GM11168 (cell line): Measurements from ENCODE around the gene ACAA1.

Source experiments
- in situ Hi-C: fragments of 300-500 bp; cut with MboI; formaldehyde crosslinking; loops from one replicate; pipeline ENCODE4 v1.12.0; 2022; ENCODE audit warnings: low sequenced_read_pairs; ENCODE audit not compliant: unreplicated experiment

Gene ACAA1

GRCh38 chr3:38154625-38155255, 17.8 kb upstream of the ACAA1 start:
- in situ Hi-C loops = no loop called here

GRCh38 chr3:38154033-38154494, 17.1 kb upstream of the ACAA1 start:
- in situ Hi-C loops = no loop called here

GRCh38 chr3:38153221-38153620, 16.3 kb upstream of the ACAA1 start:
- in situ Hi-C loops = no loop called here

GRCh38 chr3:38152609-38153008, 15.7 kb upstream of the ACAA1 start:
- in situ Hi-C loops = no loop called here

GRCh38 chr3:38151667-38152265, 14.8 kb upstream of the ACAA1 start:
- in situ Hi-C loops = no loop called here

- in situ Hi-C loops = no loop called here
Measured at GRCh38 chr3:38150780-38151528, 14.0 kb upstream of the ACAA1 start.

GRCh38 chr3:38149708-38150107, 12.8 kb upstream of the ACAA1 start:
- in situ Hi-C loops = loop anchor here (25.0 kb wide), 1 partner anchor 338 kb away; the partner anchor contains the start of gene EXOG

GRCh38 chr3:38148311-38148882, 11.5 kb upstream of the ACAA1 start:
- in situ Hi-C loops = loop anchor here (25.0 kb wide), 1 partner anchor 339 kb away; the partner anchor contains the start of gene EXOG

GRCh38 chr3:38147421-38147820, 10.5 kb upstream of the ACAA1 start:
- in situ Hi-C loops = loop anchor here (25.0 kb wide), 1 partner anchor 340 kb away; the partner anchor contains the start of gene EXOG

- in situ Hi-C loops = loop anchor here (25.0 kb wide), 1 partner anchor 341 kb away; the partner anchor contains the start of gene EXOG
Measured at GRCh38 chr3:38146504-38146903, 9.6 kb upstream of the ACAA1 start.

GRCh38 chr3:38143511-38143910, 6.6 kb upstream of the ACAA1 start:
- in situ Hi-C loops = loop anchor here (25.0 kb wide), 1 partner anchor 344 kb away; the partner anchor contains the start of gene EXOG

- in situ Hi-C loops = loop anchor here (25.0 kb wide), 1 partner anchor 344 kb away; the partner anchor contains the start of gene EXOG
Measured at GRCh38 chr3:38142959-38143358, 6.0 kb upstream of the ACAA1 start.

- in situ Hi-C loops = loop anchor here (25.0 kb wide), 1 partner anchor 345 kb away; the partner anchor contains the start of gene EXOG
Measured at GRCh38 chr3:38141952-38142273, 5.0 kb upstream of the ACAA1 start.

- in situ Hi-C loops = loop anchor here (25.0 kb wide), 1 partner anchor 346 kb away; the partner anchor contains the start of gene EXOG
Measured at GRCh38 chr3:38141173-38141951, 4.4 kb upstream of the ACAA1 start.

GRCh38 chr3:38140326-38141172, 3.6 kb upstream of the ACAA1 start:
- in situ Hi-C loops = loop anchor here (25.0 kb wide), 1 partner anchor 347 kb away; the partner anchor contains the start of gene EXOG

GRCh38 chr3:38139652-38140051, 2.7 kb upstream of the ACAA1 start:
- in situ Hi-C loops = loop anchor here (25.0 kb wide), 1 partner anchor 348 kb away; the partner anchor contains the start of gene EXOG

GRCh38 chr3:38139191-38139590, 2.3 kb upstream of the ACAA1 start:
- in situ Hi-C loops = loop anchor here (25.0 kb wide), 1 partner anchor 348 kb away; the partner anchor contains the start of gene EXOG

GRCh38 chr3:38138349-38139190, 1.6 kb upstream of the ACAA1 start, which contains the start of gene MYD88:
Gene MYD88, plus strand, starts transcription at chr3:38138661. Its CDS starts 40 bp downstream, at chr3:38138701.
- in situ Hi-C loops = loop anchor here (25.0 kb wide), 1 partner anchor 349 kb away; the partner anchor contains the start of gene EXOG
